HFF-Myc (cell line): ENCODE measurements around the gene KIF5B.

Source experiments
- DNase-seq: peaks from one replicate; pipeline ENCODE4 v3.0.0-alpha.2; 2011; ENCODE audit warnings: low read depth; ENCODE audit errors: extremely low read depth
- H3K4me3 ChIP-seq: replicated peaks from 2 replicates; pipeline ENCODE4 v1.5.1; 2011; ENCODE audit warnings: low read depth, mild to moderate bottlenecking, control low read depth, low read length
- TF ChIP-seq, protein P1 (sequence below): IDR thresholded peaks from 2 replicates; pipeline ENCODE4 v1.5.1; 2012; ENCODE audit warnings: mild to moderate bottlenecking, low read depth, low read length, control low read depth; ENCODE audit errors: missing control alignments

Gene KIF5B

DNA sequence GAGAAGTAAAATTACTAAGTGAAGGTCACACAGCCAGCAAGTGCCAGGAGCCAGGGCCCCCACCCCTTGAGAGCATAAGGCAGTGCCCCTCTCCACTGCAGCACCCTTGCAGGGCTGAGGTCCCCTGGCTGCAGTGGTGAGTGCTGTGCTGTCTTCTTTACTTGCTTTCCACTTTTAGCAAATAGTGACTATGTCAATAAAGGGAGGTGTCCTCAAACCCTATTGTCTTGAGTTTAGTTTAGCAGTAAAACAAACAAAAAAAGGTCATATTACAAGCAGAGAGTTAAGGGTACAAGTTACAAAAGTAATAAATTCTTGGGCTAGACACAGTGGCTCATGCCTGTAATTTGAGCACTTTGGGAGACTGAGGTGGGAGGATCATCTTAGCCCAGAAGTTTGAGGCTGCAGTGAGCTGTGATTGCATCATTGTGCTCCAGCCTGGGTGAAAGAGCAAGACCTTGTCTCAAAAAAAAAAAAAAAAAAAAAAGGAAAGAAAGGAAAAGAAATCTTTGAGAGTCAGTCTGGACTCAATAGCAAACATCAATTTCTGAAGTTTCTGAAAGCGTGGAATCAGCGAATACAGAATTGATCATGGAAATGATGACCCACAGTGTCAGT is 39.0 kb upstream of the KIF5B start:
- TF ChIP-seq, protein P1, sequence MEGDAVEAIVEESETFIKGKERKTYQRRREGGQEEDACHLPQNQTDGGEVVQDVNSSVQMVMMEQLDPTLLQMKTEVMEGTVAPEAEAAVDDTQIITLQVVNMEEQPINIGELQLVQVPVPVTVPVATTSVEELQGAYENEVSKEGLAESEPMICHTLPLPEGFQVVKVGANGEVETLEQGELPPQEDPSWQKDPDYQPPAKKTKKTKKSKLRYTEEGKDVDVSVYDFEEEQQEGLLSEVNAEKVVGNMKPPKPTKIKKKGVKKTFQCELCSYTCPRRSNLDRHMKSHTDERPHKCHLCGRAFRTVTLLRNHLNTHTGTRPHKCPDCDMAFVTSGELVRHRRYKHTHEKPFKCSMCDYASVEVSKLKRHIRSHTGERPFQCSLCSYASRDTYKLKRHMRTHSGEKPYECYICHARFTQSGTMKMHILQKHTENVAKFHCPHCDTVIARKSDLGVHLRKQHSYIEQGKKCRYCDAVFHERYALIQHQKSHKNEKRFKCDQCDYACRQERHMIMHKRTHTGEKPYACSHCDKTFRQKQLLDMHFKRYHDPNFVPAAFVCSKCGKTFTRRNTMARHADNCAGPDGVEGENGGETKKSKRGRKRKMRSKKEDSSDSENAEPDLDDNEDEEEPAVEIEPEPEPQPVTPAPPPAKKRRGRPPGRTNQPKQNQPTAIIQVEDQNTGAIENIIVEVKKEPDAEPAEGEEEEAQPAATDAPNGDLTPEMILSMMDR: no peak
- no peak overlapping the region for H3K4me3 ChIP-seq
- no peak for DNase-seq

DNA sequence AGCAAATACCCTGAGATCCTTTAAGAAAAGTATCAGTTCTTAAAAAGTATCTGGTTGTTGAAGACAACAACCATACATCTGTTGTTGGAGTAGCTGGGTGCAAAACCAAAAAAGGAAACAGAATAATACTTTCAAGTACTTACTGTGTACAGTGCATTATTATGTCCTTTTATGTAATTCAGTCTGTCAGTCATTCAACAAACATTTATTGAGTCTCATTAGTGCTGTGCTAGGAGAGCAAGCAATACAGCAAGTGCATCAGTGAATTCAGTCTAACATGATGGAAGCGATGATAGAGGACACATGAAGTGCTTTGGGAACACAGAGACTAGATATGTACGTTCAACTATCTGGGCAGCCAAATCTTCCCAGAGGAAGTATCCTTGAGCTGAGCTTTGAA is 37.4 kb upstream of the KIF5B start:
- TF ChIP-seq, protein P1: no peak
- DNase-seq: no peak
- H3K4me3 ChIP-seq: no peak overlapping the region

DNA sequence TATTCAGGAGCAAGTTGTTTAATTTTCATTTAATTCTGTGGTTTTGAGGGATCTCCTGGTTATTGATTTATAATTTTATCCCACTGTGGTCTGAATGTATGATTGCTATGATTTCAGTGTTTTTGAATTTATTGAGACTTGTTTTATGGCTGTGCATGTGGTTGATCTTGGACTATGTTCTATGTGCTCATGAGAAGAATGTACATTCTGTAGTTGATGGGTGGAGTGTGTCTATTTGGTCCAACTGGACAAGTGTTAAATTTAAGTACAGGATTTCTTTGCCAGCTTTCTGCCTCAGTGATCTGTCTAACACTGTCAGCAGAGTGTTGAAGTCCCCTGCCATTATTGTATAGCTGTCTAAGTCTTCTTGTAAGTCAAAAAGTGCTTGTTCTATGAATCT is 34.8 kb upstream of the KIF5B start:
- no peak for DNase-seq
- H3K4me3 ChIP-seq: no peak overlapping the region
- TF ChIP-seq, protein P1: no peak

DNA sequence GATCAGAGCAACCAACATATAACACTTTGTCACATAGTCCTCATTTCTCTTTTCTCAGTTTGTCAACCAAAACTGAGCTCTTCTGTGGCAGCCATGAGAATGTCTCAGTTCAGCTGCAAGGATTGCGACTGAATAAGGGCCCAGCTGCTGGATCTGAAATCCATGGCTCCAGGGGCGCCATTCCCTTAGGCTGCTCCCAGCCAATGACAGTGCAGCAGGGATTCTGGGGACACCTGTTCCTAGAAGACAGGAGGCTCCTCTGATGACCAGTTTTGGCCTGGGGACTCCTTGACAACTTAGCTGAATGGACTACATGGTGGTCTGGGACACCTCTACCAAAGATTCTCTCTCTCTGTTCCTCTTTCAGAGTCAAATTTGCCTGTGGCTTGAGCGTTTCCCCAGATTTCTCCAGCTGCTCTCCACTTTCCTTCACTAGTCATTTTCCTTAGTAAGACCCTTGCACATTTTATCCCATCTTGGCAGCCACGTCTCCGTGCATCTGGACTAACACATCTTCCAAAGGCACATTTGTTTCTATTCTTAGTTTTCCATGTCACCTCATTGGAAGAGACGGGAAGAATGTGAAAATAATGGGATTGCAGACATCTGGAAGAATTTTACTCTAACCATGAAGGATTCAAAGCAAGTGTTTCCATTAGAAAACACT is 28.1 kb upstream of the KIF5B start:
- DNase-seq: no peak
- no peak overlapping the region for H3K4me3 ChIP-seq
- TF ChIP-seq, protein P1: no peak

DNA sequence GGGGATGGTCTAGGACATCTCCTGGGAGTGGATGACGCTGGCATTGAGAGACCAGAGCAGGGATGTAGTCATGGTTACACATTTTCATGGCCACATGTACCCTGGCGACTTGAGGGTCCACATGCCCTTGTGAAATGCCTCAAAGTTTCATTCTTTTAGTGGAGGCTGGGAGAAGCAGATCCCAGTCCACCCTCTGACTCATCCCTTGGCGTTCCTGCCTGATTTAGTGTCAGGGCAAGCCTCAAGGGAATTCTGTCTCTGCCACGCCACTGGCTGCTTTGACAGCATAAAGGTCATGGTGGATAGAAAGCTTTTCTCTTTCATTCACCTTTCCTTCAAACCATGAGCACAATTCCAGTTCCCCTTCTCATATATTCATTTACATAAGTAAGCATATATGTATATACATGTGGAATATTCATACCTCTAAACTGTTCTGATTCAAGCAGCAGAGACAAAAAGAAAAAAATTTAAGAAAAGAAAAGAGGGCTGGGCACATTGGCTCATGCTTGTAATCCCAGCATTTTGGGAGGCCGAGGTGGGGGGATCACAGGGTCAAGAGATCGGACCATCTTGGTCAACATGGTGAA is 21.8 kb upstream of the KIF5B start:
- TF ChIP-seq, protein P1: no peak
- no peak for DNase-seq
- no peak overlapping the region for H3K4me3 ChIP-seq

DNA sequence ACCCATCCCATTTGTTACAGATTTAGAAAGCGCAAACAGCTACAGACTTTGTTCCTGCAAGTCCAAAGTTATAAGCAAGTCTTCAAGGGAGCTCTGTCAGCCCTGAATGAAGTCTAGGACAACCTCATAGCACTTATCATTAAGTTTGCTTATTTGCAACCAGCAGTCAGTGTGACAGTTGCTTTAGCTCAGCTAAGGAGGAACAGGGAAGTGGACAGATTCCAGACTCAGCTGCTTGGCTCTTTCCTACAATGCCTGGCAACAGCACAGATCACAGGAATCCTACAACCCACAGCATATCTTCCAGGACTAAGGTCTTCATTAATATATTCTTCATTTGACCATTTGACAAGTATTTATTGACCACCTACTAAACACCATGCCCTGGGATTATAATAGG is 17.4 kb upstream of the KIF5B start:
- H3K4me3 ChIP-seq: no peak overlapping the region
- DNase-seq: no peak
- TF ChIP-seq, protein P1: no peak
